ENCODE results near the gene THSD7A.
A peak's percentile ranks its signal among the peaks of the same experiment; 100 is the strongest.

- TF ChIP-seq HDAC2 (IDR thresholded peaks at IDR 0.05) (no peak), FOXK2 (IDR thresholded peaks at IDR 0.05) (no peak), NFYB (IDR thresholded peaks at IDR 0.05; ENCODE audit: insufficient read depth, low read depth, low read length) (no peak), MXI1 (IDR thresholded peaks at IDR 0.05; ENCODE audit: low read depth, low read length) (no peak), NRF1 (conservative IDR thresholded peaks at IDR 0.05; ENCODE audit: low read depth, low read length) (no peak), EP300 (IDR thresholded peaks at IDR 0.05; ENCODE audit: borderline replicate concordance in 1 of 2, control insufficient read depth in 1 of 2, low read depth in 2 of 2, low read length in 2 of 2) (no peak), ASH2L (IDR thresholded peaks at IDR 0.05; ENCODE audit: borderline replicate concordance, low read depth) (no peak), GATAD2B (conservative IDR thresholded peaks at IDR 0.05; ENCODE audit: low read depth) (no peak)
- TF ChIP-seq, protein P1, sequence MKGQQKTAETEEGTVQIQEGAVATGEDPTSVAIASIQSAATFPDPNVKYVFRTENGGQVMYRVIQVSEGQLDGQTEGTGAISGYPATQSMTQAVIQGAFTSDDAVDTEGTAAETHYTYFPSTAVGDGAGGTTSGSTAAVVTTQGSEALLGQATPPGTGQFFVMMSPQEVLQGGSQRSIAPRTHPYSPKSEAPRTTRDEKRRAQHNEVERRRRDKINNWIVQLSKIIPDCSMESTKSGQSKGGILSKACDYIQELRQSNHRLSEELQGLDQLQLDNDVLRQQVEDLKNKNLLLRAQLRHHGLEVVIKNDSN (IDR thresholded peaks at IDR 0.05; ENCODE audit: borderline replicate concordance, extremely low read length, insufficient read depth, low read depth, low read length), result no peak
- TF ChIP-seq, protein P2, sequence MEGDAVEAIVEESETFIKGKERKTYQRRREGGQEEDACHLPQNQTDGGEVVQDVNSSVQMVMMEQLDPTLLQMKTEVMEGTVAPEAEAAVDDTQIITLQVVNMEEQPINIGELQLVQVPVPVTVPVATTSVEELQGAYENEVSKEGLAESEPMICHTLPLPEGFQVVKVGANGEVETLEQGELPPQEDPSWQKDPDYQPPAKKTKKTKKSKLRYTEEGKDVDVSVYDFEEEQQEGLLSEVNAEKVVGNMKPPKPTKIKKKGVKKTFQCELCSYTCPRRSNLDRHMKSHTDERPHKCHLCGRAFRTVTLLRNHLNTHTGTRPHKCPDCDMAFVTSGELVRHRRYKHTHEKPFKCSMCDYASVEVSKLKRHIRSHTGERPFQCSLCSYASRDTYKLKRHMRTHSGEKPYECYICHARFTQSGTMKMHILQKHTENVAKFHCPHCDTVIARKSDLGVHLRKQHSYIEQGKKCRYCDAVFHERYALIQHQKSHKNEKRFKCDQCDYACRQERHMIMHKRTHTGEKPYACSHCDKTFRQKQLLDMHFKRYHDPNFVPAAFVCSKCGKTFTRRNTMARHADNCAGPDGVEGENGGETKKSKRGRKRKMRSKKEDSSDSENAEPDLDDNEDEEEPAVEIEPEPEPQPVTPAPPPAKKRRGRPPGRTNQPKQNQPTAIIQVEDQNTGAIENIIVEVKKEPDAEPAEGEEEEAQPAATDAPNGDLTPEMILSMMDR (IDR thresholded peaks at IDR 0.05 in 2 of 3, conservative IDR thresholded peaks at IDR 0.05 in 1 of 3; ENCODE audit: control insufficient read depth in 2 of 3, extremely low read depth in 1 of 3, insufficient read depth in 1 of 3, low read depth in 3 of 3, low read length in 3 of 3), result peak; percentile 53 to 76 (median 55); a peak in 5 of 6 replicates
- TF ChIP-seq, protein P3, sequence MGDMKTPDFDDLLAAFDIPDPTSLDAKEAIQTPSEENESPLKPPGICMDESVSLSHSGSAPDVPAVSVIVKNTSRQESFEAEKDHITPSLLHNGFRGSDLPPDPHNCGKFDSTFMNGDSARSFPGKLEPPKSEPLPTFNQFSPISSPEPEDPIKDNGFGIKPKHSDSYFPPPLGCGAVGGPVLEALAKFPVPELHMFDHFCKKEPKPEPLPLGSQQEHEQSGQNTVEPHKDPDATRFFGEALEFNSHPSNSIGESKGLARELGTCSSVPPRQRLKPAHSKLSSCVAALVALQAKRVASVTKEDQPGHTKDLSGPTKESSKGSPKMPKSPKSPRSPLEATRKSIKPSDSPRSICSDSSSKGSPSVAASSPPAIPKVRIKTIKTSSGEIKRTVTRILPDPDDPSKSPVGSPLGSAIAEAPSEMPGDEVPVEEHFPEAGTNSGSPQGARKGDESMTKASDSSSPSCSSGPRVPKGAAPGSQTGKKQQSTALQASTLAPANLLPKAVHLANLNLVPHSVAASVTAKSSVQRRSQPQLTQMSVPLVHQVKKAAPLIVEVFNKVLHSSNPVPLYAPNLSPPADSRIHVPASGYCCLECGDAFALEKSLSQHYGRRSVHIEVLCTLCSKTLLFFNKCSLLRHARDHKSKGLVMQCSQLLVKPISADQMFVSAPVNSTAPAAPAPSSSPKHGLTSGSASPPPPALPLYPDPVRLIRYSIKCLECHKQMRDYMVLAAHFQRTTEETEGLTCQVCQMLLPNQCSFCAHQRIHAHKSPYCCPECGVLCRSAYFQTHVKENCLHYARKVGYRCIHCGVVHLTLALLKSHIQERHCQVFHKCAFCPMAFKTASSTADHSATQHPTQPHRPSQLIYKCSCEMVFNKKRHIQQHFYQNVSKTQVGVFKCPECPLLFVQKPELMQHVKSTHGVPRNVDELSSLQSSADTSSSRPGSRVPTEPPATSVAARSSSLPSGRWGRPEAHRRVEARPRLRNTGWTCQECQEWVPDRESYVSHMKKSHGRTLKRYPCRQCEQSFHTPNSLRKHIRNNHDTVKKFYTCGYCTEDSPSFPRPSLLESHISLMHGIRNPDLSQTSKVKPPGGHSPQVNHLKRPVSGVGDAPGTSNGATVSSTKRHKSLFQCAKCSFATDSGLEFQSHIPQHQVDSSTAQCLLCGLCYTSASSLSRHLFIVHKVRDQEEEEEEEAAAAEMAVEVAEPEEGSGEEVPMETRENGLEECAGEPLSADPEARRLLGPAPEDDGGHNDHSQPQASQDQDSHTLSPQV (IDR thresholded peaks at IDR 0.05), result no peak
These were observed 404.2 kb downstream of the THSD7A start for GRCh38 chr7:11427686-11428273.
